A549 (cell line): ENCODE results near the gene NUP88. TPM values are rescaled to one million over a fixed set of nuclear protein-coding genes. Genes with fewer than 3 reads are reported as not detected.
A peak's percentile ranks its signal among the peaks of the same experiment; 100 is the strongest.

ENCODE experiments used
- ATAC-seq, 2 experiments: fragments of 200-7000 bp in 1 of 2; fragments of >200 bp in 1 of 2; cut with Nextera tagmentation in 1 of 2; cut with Tn5 transposase in 1 of 2; 3 replicates each; pipeline versions ENCODE4 v1.8.0 to v1.9.1; 2018 to 2020; ENCODE audit warnings: mild to moderate bottlenecking in 1 of 2, moderate library complexity in 1 of 2
- CTCF ChIA-PET: fragments of 300-600 bp; sonication (Branson Sonifier 250); formaldehyde crosslinking; extraction: SDS; loops from one replicate; lab custom pipeline; 2021; ENCODE audit warnings: antibody characterized with exemption, inconsistent platforms; lab: Yijun Ruan, JAX
- POLR2A ChIA-PET: fragments of 350-600 bp; formaldehyde crosslinking; extraction: SDS; loops from one replicate; lab custom pipeline; 2021; ENCODE audit warnings: antibody characterized with exemption, inconsistent platforms; lab: Yijun Ruan, JAX
- DNase-seq, 2 experiments: peaks; one replicate each; pipeline versions ENCODE4 v3.0.0 to v3.0.0-alpha.2; 2011 to 2016; ENCODE audit warnings: low read depth in 1 of 2, low spot score in 1 of 2
- FAIRE-seq: peaks from 2 replicates; lab custom pipeline; 2011; peaks lifted over from hg19 to GRCh38; lab: Jason Lieb, UNC
- H3K27ac ChIP-seq, 2 experiments: fragments of >200 bp; sonication (Bioruptor Twin); formaldehyde crosslinking; 3 replicates each; pipeline ENCODE4 v1.5.1; 2016 to 2017
- H3K4me1 ChIP-seq: fragments of >200 bp; sonication (Bioruptor Twin); formaldehyde crosslinking; 3 replicates; pipeline ENCODE4 v1.6.1; 2016
- H3K4me2 ChIP-seq: fragments of >200 bp; sonication (Bioruptor Twin); formaldehyde crosslinking; 3 replicates; pipeline ENCODE4 v1.6.1; 2016
- H3K4me3 ChIP-seq: fragments of >200 bp; sonication (Bioruptor Twin); formaldehyde crosslinking; 3 replicates; pipeline ENCODE4 v1.5.1; 2016
- H3K9me3 ChIP-seq: fragments of >200 bp; sonication (Bioruptor Twin); formaldehyde crosslinking; 3 replicates; pipeline ENCODE4 v1.6.1; 2016
- CTCF ChIP-seq: fragments of >200 bp; sonication (Bioruptor Twin); formaldehyde crosslinking; IDR thresholded peaks from 3 replicates; pipeline ENCODE4 v1.5.1; 2016
- EHF ChIP-seq: fragments of 250-450 bp; sonication (Bioruptor Pico); IDR thresholded peaks from 2 replicates; pipeline ENCODE4 v1.5.0; 2020; ENCODE audit warnings: mild to moderate bottlenecking
- ELK1 ChIP-seq: fragments of 150-350 bp; IDR thresholded peaks from 2 replicates; pipeline ENCODE4 v1.6.1; 2014; ENCODE audit warnings: low read depth, mild to moderate bottlenecking, low read length
- FOSL2 ChIP-seq, 2 experiments: fragments of 450-650 bp in 1 of 2; fragments of >200 bp in 1 of 2; sonication (Bioruptor Twin) in 1 of 2; formaldehyde crosslinking; IDR thresholded peaks; 2 replicates each; pipeline versions ENCODE4 v1.5.0 to v1.6.1; 2016 to 2020; ENCODE audit warnings: mild to moderate bottlenecking in 1 of 2, moderate library complexity in 1 of 2
- HDAC2 ChIP-seq: fragments of 200-600 bp; sonication (generic); IDR thresholded peaks from 2 replicates; pipeline ENCODE4 v1.6.1; 2016
- HOXA7 ChIP-seq: fragments of 250-450 bp; sonication (Bioruptor Pico); IDR thresholded peaks from 2 replicates; pipeline ENCODE4 v1.5.0; 2020; ENCODE audit warnings: mild to moderate bottlenecking, moderate library complexity
- KDM1A ChIP-seq: fragments of 200-600 bp; sonication (generic); IDR thresholded peaks from 2 replicates; pipeline ENCODE4 v1.6.1; 2016; ENCODE audit warnings: low read depth, mild to moderate bottlenecking
- MAZ ChIP-seq: fragments of 150-350 bp; IDR thresholded peaks from 2 replicates; pipeline ENCODE4 v1.6.1; 2014; ENCODE audit warnings: antibody characterized with exemption, low read depth, low read length, borderline replicate concordance
- NPAS2 ChIP-seq: fragments of 250-450 bp; sonication (Bioruptor Pico); IDR thresholded peaks from 2 replicates; pipeline ENCODE4 v1.8.0; 2022; ENCODE audit warnings: mild to moderate bottlenecking, moderate library complexity, borderline replicate concordance
- POLR2A ChIP-seq: IDR thresholded peaks from 2 replicates; pipeline ENCODE4 v1.6.1; 2012; ENCODE audit warnings: mild to moderate bottlenecking, low read length
- REST ChIP-seq: fragments of 200-600 bp; sonication (generic); IDR thresholded peaks from 2 replicates; pipeline ENCODE4 v1.6.1; 2016; ENCODE audit warnings: antibody characterized with exemption, mild to moderate bottlenecking, moderate library complexity
- WGBS: methylation state at CpG from one replicate; pipeline ENCODE4 v1.1.6; 2017; ENCODE audit errors: missing lambda C conversion rate; 5-methylcytosine and 5-hydroxymethylcytosine counted together
- polyA plus RNA-seq, 4 experiments: library from polyadenylated mRNA; depleted of rRNA in 3 of 4; stranded (reverse); fragments of >200 nt; fragmentation: RNase III in 1 of 4; extraction: RNeasy Plus Mini Kit Qiagen cat#74134 plus additional on column Dnase treatment in 1 of 4; gene quantifications; 2 replicates in 3 of 4; 3 replicates in 1 of 4; pipeline ENCODE4 v1.2.3, GENCODE V29; 2011 to 2017
- TF ChIP-seq, protein P1 (sequence below): IDR thresholded peaks from 2 replicates; pipeline ENCODE4 v1.6.1; 2012

The NUP88 gene
- polyA plus RNA-seq, 2 of the 4 experiments (the other 2 are of a cell fraction): 121 to 180 TPM

- Histone ChIP-seq H3K4me2 (peak overlapping the region; percentile 89), H3K9me3 (no peaks in the 10 kb centered on the region), H3K4me3 (peak overlapping the region; percentile 91), H3K4me1 (peaks cover 9% of the 10 kb centered on the region; the same call in 2 of the 3 replicates), H3K27ac (peak overlapping the region; percentile 85 to 95)
- CTCF ChIA-PET: interaction anchor here (0.8 to 13.3 kb wide), 4 partner anchors 16 to 53 kb away, joined by 3 to 86 read pairs (median 4); partner anchors contain the start of gene C1QBP
- POLR2A ChIA-PET: interaction anchor here (1.2 to 3.5 kb wide), 4 partner anchors 8 to 49 kb away, joined by 3 to 41 read pairs (median 8); partner anchors contain the start of genes C1QBP, DERL2, MIS12 and NUP88
- 1% methylated on average over 17 of the region's 17 CpGs for WGBS
- TF ChIP-seq FOSL2 (IDR thresholded peaks at IDR 0.05): no peak
- TF ChIP-seq FOSL2 (CRISPR knock-in tag; IDR thresholded peaks at IDR 0.05): no peak
- no peak for TF ChIP-seq NPAS2
- TF ChIP-seq REST: no peak
- TF ChIP-seq CTCF: no peak
- ATAC-seq (peak; percentile 22 to 50), DNase-seq (peak in 1 of 2 experiments; percentile 34), FAIRE-seq (no peak)
These were observed 48.6 kb upstream of the NUP88 start for GRCh38 chr17:5468075-5468473.

GRCh38 chr17:5467416-5467815, 48.0 kb upstream of the NUP88 start:
- peak overlapping the region; percentile 91 for H3K4me3 ChIP-seq
- peak overlapping the region; percentile 85 to 95; a peak in 5 of 6 replicates for H3K27ac ChIP-seq
- DNase-seq (no peak), ATAC-seq (no peak), FAIRE-seq (no peak)
- H3K9me3 ChIP-seq: no peaks in the 10 kb centered on the region
- ChIA-PET POLR2A (interaction anchor here (2.1 kb wide), 1 partner anchor 28 kb away, joined by 8 read pairs; the partner anchor contains the start of gene C1QBP), CTCF (interaction anchor here (0.5 to 13.3 kb wide), 2 partner anchors 29 to 125 kb away, joined by 3 to 86 read pairs; partner anchors contain the start of gene C1QBP)
- peaks cover 9% of the 10 kb centered on the region; the same call in 2 of the 3 replicates for H3K4me1 ChIP-seq
- no peak for TF ChIP-seq ELK1
- no peak for TF ChIP-seq CTCF
- no peak for TF ChIP-seq POLR2A
- TF ChIP-seq REST: no peak
- no peak for TF ChIP-seq HDAC2
- no peak for TF ChIP-seq MAZ
- no peak for TF ChIP-seq KDM1A
- TF ChIP-seq EHF: no peak
- TF ChIP-seq, protein P1, sequence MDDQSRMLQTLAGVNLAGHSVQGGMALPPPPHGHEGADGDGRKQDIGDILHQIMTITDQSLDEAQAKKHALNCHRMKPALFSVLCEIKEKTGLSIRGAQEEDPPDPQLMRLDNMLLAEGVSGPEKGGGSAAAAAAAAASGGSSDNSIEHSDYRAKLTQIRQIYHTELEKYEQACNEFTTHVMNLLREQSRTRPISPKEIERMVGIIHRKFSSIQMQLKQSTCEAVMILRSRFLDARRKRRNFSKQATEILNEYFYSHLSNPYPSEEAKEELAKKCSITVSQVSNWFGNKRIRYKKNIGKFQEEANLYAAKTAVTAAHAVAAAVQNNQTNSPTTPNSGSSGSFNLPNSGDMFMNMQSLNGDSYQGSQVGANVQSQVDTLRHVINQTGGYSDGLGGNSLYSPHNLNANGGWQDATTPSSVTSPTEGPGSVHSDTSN: no peak
- no peak for TF ChIP-seq HOXA7 (CRISPR knock-in tag)
- 5% methylated on average over 8 of the region's 8 CpGs for WGBS
- H3K4me2 ChIP-seq: peak overlapping the region; percentile 89
